NCI-H128 (cell line): ENCODE measurements around the gene MPI.

ENCODE experiments used
- DNase-seq: peaks from one replicate; lab custom pipeline; 2025; ENCODE audit not compliant: unreplicated experiment; lab: John Stamatoyannopoulos, UW

The MPI gene, protein sequence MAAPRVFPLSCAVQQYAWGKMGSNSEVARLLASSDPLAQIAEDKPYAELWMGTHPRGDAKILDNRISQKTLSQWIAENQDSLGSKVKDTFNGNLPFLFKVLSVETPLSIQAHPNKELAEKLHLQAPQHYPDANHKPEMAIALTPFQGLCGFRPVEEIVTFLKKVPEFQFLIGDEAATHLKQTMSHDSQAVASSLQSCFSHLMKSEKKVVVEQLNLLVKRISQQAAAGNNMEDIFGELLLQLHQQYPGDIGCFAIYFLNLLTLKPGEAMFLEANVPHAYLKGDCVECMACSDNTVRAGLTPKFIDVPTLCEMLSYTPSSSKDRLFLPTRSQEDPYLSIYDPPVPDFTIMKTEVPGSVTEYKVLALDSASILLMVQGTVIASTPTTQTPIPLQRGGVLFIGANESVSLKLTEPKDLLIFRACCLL

DNA sequence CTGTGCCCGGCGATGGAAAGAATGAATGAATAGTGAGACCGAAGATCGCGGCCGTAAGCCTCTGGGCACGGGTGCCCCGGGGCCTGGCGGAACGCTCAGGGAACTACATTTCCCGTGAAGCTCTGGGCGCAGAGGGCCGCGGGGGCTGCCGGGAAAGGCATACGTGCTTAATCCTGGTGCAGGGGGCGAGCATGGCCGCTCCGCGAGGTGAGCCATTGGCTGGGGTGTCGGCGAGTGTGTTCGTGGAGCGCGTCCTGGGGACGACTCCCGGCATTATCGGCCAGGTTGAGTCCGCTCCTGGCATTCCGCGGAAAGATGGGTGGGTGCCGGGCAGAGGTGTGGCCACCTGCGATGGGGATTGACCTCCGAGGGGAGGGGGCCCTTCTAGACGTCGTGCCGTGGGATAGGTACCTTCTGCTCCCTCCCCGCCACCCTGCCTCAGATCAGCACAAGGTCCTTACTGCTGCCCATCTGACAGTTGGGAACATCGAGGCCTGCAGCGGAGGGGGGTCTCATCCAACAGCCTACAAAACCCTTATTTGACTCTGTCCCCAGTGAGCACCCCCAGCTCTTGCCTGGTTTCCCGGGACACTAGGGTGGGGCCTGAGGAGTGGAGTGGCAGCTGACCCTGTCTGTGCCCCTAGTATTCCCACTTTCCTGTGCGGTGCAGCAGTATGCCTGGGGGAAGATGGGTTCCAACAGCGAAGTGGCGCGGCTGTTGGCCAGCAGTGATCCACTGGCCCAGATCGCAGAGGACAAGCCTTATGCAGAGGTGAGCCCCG, at the start of gene MPI:
MPI (plus strand) TSS at position 160 of the 782 bp plus-strand sequence; CDS start at position 192, 32 bp downstream.
- peak; percentile 59 for DNase-seq

DNA sequence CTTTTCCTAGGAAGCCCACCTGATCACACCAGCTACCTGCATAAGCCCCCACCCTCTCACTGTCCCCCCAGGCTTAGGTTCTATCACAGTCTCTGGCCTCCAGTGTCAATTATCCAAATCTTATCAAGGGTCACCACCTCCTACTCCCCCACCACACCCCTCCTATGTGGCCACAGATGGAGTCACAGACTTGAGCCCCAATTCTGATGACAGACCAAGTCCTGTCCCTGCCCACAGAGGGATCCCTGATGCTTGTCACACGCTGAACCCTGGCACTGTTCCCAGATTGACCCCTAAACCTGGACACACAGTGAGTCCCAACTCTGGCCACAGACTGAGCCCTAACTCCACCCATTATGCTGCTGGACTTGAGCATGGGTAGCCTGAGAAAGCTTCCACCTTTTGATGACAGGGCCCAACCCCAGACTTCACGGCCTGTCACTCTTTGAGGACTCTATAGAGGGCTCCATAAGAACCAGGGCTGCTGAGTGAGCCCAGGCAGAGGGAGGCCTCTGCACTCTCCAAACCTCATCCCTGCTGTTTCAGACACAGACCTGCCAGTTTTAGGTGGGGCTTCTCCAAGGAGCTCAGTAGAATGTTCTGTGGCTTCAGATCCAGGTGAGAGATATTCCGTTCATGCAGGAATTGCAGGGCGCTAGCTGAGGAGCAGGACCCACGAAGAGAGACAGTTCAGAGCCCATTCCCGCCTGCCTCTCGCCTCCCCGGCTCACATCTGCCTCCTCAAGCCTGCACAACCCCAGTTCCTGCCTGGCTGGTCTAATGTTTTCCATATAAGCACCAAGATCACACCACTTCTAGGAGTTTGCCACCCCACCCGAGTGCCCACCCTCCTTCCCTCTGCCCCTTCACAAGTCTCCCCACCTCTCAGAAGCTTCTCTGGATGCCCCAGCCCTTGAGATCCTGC, 48.7 kb upstream of the MPI start:
- DNase-seq: no peak

- DNase-seq: no peak
These were observed 47.9 kb upstream of the MPI start for GRCh38 chr15:74841891-74842373.

DNA sequence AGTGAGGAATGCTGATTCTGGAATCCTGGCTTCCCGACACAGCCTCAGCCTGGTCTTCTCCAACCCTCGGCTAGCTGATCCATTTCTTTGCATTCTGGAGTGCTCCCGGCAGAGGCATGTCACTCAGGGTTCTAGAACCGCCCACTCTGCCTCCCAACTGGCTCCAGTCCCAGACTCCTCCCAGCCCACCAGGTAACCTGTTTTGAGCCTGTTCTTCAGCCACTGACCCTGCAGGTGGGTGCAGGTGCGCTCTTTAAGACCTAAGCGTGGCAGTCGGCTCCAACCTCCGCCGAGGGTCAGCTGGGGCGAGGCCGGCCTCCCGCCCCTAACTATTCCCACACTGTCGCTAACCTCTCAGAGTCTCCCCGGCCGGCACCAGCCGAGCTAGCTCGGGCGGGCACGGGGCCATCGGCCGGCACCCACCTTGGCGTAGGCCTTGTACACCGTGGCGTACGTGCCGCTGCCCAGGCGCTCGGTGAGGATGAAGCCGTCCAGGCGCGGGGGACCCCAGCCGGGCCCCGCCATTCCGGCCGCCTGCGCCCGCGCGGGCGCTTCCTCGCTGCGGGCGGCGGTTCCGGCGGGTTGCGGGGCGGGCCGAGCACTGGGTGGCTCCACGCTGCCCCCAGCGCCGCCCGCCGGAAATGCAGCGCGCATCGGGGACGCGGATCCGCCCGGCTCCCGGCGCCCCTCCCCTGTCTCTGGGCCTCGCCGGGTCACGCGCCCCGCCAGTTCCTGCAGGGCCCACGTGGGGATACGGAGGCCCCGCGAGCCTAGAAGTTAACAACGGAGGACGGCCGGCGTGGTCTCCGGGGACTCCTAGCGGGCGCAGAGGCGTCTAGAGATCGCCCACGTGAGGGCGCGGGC, 47.0 kb upstream of the MPI start, which contains the start of gene ULK3:
ULK3 (minus strand) TSS at position 576 of the 864 bp plus-strand sequence; CDS start at position 525, 51 bp downstream.
- DNase-seq: peak; percentile 65

DNA sequence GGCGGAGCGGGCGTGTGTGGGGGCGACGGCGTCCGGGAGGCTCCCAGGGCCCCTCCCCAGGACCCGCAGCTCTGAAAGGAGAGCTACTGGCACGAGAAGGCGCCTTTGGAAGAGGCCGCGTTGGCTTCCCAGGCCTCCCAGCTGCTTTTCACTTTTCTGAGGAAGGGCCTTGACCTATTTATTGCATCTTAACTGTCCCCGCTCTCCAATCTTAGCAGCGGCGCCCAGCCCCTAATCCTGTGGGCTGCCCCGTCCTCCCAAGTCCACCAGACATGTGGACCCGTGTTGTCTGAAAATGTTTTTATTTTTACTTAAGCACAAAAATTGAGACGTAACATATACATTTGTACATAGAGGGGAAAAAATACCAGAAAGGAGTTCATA, 46.4 kb upstream of the MPI start:
- DNase-seq: no peak

DNA sequence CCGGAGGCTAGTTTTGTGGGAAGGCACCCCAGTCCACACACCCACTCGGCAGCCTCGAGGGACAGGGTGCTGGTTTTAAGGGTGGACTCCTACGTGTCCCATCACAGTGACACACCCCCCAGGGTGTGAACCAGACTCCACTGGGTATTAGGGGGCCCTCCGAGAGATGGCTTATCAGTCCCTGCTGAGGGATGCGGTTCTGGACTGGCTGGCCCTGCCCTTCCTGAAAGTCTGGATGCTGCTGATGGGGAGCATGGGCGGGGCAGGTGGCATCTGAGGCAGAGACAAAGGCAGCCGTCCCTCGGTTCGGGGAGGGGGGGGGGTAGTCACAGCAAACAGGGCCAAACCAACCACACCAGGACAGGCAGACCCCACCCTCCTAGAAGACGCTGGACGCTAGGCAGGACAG, 45.9 kb upstream of the MPI start:
- no peak for DNase-seq

DNA sequence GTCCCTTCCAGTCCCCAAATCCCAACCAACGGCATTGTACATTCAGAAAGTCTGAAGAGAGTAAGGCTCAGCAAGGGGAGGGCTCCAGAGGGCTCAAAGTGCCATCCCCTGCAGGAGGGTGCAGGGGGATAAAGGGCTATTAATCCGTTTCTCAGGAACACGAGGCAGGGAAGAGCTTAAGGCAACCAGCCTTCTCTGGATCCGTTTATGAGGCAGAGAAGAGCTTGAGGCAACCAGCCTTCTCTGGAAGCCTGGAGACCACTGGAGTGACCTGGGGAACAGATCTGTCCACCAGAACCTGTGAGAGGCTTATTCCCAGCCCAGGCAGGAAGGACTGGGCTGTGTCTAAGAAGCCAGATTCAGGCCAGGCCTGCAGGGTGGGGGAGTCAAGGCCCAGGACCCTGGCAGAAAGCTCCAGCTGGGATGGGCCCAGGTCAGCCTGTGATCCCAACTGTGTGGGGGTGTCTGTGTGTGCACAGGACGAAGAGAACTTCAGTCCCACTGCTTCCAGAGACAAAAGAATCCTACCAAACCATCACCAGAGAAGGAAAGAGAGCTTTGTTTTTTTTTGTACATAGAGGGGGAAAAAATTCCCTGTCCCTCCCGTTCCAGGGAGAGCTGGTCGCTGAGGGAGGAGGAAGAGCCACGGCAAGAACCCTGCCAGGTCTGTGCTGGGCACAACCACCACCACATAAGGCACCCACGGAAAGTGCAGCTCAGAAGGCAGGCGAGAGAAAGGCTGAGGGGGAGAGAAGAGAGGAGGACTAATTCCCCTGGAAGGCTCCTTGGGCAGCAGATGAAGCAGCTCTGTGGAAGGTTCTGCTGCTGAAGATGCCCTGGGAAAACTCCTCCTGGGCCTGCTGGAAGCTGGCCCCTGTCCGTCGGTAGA, 45.3 kb upstream of the MPI start:
- DNase-seq: no peak

DNA sequence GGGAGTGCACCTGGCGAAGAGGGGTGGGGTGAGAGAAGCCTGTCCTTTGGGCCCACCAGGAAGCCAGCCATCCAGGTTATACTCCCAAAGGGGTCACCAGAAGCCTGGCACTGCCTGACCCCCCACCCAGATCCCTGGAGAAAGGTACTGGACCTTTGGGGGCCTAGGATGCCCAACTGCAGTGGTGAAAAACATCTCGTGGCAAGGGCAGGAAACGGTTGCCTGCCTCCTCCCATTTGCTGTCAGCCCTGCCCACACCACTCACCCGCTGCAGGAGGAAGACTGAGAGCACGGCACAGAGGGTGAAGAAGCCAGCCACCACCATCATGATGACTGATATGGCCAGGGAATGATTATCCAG, 44.7 kb upstream of the MPI start:
- DNase-seq: no peak

DNA sequence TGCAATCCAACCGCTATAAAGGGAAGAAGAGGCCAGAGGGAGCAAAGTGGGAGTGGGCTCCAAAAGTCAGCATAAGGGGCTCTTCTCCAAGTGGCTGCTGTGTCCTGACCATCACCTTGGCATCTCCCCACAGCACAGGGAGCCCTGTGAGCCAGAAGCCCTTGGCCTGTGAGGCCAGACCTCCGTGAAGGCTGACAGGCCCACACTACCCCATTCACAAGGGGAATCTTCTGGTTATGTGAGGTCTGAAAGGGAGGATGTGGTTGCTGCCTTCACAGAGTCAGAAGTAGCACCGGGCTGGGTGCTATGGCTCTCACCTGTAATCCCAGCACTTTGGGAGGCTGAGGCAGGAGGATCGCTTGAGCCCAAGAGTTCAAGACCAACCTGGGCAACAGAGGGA, 44.3 kb upstream of the MPI start:
- no peak for DNase-seq

- DNase-seq: no peak
These were observed 42.4 kb upstream of the MPI start for GRCh38 chr15:74847432-74847831.

GRCh38 chr15:74850393-74850792, 39.4 kb upstream of the MPI start:
- no peak for DNase-seq

- no peak for DNase-seq
These were observed 37.9 kb upstream of the MPI start for GRCh38 chr15:74851960-74852359.

DNA sequence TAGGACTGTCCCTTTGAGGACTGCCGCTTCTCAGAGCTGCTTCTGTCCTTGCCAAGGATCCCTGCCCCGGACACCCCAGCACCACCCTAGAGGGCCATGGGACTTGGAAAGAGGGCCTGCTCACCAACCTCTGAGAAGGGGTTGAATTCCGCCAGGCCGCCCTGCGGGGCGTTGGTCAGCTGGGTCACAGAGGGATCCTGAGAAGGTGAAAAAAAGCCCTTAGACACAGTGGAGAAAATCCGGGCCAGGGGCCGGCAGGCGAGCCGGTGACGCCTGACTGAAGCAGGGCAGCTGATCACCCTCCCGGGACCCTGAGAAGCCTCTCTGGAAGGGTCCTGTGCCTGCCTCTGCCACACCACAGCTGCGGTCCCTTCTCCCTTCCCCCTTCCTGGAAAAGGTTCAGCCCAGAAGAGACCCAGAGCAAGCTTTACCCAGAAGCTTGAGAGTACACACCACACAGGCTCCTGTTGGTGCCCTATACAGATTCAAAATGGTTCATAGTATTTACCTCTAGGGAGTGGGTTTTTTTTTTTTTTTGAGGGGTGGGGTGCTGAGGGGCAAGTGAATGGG, 35.3 kb upstream of the MPI start:
- DNase-seq: no peak

DNA sequence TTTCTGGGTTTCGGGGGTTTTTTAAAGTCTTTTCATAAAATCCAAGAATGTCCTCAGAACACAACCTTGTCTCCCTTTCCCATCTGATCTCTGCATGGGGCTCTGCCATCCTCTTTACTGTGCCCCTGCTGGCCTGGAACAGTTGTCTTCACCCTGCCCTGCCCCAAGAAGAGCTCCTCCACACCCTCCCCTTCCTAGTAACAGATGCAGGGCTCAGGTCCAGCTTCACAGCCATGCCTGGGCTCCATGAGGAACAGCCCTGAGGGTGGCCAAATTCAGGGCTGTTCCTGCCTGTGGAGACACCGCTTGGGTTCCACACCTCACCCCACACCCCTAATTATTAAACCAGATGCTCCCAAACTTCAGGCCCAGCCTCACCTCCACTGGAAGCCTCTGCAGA, 34.0 kb upstream of the MPI start:
- DNase-seq: no peak

DNA sequence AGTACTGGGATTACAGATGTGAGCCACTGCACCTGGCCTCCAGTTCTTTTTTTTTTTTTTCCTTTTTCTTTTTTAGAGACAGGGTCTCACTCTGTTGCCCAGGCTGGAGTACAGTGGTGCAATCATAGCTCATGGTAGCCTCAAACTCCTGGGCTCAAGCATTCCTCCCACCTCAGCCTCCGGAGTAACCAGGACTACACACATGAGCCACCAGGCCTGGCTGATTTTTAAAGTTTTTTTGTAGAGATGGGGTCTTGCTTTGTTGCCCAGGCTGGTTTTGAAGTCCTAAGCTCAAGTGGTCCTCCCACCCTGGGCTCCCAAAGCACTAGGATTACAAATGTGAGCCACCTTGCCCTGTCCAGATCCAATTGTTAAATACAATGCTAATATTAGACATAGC, 33.3 kb upstream of the MPI start:
- no peak for DNase-seq

- DNase-seq: no peak
These were observed 32.7 kb upstream of the MPI start for GRCh38 chr15:74857082-74857655.

- no peak for DNase-seq
These were observed 32.0 kb upstream of the MPI start for GRCh38 chr15:74857671-74858368.

GRCh38 chr15:74858369-74858740, 31.5 kb upstream of the MPI start:
- no peak for DNase-seq
